H9 (cell line): ENCODE results near the gene HSPA12A. TPM values are rescaled to one million over a fixed set of nuclear protein-coding genes. Genes with fewer than 3 reads are reported as not detected.

Experiments used
- DNase-seq: peaks from one replicate; pipeline ENCODE4 v3.0.0-alpha.2; 2017
- H2AFZ ChIP-seq: one replicate; pipeline ENCODE4 v1.6.1; 2013; ENCODE audit warnings: mild to moderate bottlenecking, low read length, control low read depth, moderate library complexity
- H2AK5ac ChIP-seq: 2 replicates; pipeline ENCODE4 v1.6.1; 2013; ENCODE audit warnings: low read length, control low read depth, mixed read lengths; ENCODE audit not compliant: insufficient read length
- H2BK120ac ChIP-seq: one replicate; pipeline ENCODE4 v1.6.1; 2013; ENCODE audit warnings: low read depth, mild to moderate bottlenecking, low read length, control low read depth, inconsistent platforms; ENCODE audit not compliant: poor library complexity, severe bottlenecking
- H2BK12ac ChIP-seq: 2 replicates; pipeline ENCODE4 v1.6.1; 2013; ENCODE audit warnings: low read length, control low read depth, mixed read lengths, low read depth; ENCODE audit not compliant: insufficient read length
- H2BK15ac ChIP-seq: 2 replicates; pipeline ENCODE4 v1.6.1; 2013; ENCODE audit warnings: low read depth, low read length, control low read depth
- H2BK20ac ChIP-seq: one replicate; pipeline ENCODE4 v1.6.1; 2013; ENCODE audit warnings: low read depth, mild to moderate bottlenecking, low read length, control low read depth, inconsistent platforms; ENCODE audit not compliant: poor library complexity, severe bottlenecking
- H2BK5ac ChIP-seq: 2 replicates; pipeline ENCODE4 v1.6.1; 2013; ENCODE audit warnings: low read length, control low read depth, mixed read lengths; ENCODE audit not compliant: insufficient read length
- H3K14ac ChIP-seq: 2 replicates; pipeline ENCODE4 v1.6.1; 2013; ENCODE audit warnings: low read length, control low read depth; ENCODE audit not compliant: insufficient read depth
- H3K18ac ChIP-seq: 2 replicates; pipeline ENCODE4 v1.6.1; 2013; ENCODE audit warnings: low read depth, mild to moderate bottlenecking, mixed read lengths, low read length, control low read depth; ENCODE audit not compliant: insufficient read length
- H3K23ac ChIP-seq: 2 replicates; pipeline ENCODE4 v1.6.1; 2013; ENCODE audit warnings: low read length, control low read depth, mixed read lengths, low read depth; ENCODE audit not compliant: insufficient read length
- H3K23me2 ChIP-seq: 2 replicates; pipeline ENCODE4 v1.6.1; 2013; ENCODE audit warnings: low read depth, mild to moderate bottlenecking, mixed read lengths, low read length, control low read depth; ENCODE audit not compliant: insufficient read length, poor library complexity, severe bottlenecking
- H3K27ac ChIP-seq: 2 replicates; pipeline ENCODE4 v1.5.1; 2013; ENCODE audit warnings: low read length, control low read depth, mixed read lengths, low read depth; ENCODE audit not compliant: insufficient read length
- H3K27me3 ChIP-seq: 2 replicates; pipeline ENCODE4 v1.6.1; 2013; ENCODE audit warnings: low read length, control low read depth, inconsistent platforms; ENCODE audit not compliant: insufficient read depth
- H3K4ac ChIP-seq: 2 replicates; pipeline ENCODE4 v1.6.1; 2013; ENCODE audit warnings: low read depth, mild to moderate bottlenecking, control low read depth, inconsistent platforms, low read length, moderate library complexity
- H3K4me1 ChIP-seq: 2 replicates; pipeline ENCODE4 v1.6.1; 2013; ENCODE audit warnings: low read length, control low read depth, inconsistent platforms; ENCODE audit not compliant: insufficient read depth
- H3K4me2 ChIP-seq: 2 replicates; pipeline ENCODE4 v1.6.1; 2013; ENCODE audit warnings: low read length, control low read depth, mixed read lengths; ENCODE audit not compliant: insufficient read length, insufficient read depth
- H3K56ac ChIP-seq: 2 replicates; pipeline ENCODE4 v1.6.1; 2013; ENCODE audit warnings: low read depth, mild to moderate bottlenecking, mixed read lengths, low read length, control low read depth; ENCODE audit not compliant: insufficient read length
- H3K79me1 ChIP-seq: 2 replicates; pipeline ENCODE4 v1.6.1; 2013; ENCODE audit warnings: low read depth, mild to moderate bottlenecking, moderate library complexity, low read length, control low read depth, inconsistent platforms; ENCODE audit not compliant: insufficient read depth, poor library complexity, severe bottlenecking
- H3K79me2 ChIP-seq: 2 replicates; pipeline ENCODE4 v1.6.1; 2013; ENCODE audit warnings: low read length, control low read depth, inconsistent platforms; ENCODE audit not compliant: insufficient read depth
- H3K9ac ChIP-seq: 2 replicates; pipeline ENCODE4 v1.6.1; 2013; ENCODE audit warnings: low read length, control low read depth, mixed read lengths; ENCODE audit not compliant: insufficient read length; ENCODE audit errors: extremely low read depth
- H3K9me3 ChIP-seq: one replicate; pipeline ENCODE4 v1.6.1; 2013; ENCODE audit warnings: low read depth, low read length, inconsistent platforms; ENCODE audit not compliant: control insufficient read depth
- H3T11ph ChIP-seq: one replicate; pipeline ENCODE4 v1.6.1; 2013; ENCODE audit warnings: mild to moderate bottlenecking, low read length, control low read depth, inconsistent platforms
- H4K20me1 ChIP-seq: one replicate; pipeline ENCODE4 v1.6.1; 2013; ENCODE audit not compliant: control insufficient read depth, insufficient read length, insufficient read depth
- H4K5ac ChIP-seq: 2 replicates; pipeline ENCODE4 v1.6.1; 2013; ENCODE audit warnings: low read depth, mild to moderate bottlenecking, mixed read lengths, low read length, control low read depth; ENCODE audit not compliant: insufficient read length
- H4K8ac ChIP-seq: replicated peaks from 2 replicates; pipeline ENCODE4 v1.6.1; 2013; ENCODE audit warnings: low read length, control low read depth, mixed read lengths, low read depth; ENCODE audit not compliant: insufficient read length
- H4K91ac ChIP-seq: 2 replicates; pipeline ENCODE4 v1.6.1; 2013; ENCODE audit warnings: low read depth, mild to moderate bottlenecking, moderate library complexity, mixed read lengths, low read length, control low read depth; ENCODE audit not compliant: insufficient read length
- H3K27ac Mint-ChIP-seq, 3 experiments: 2 replicates in 2 of 3; 3 replicates in 1 of 3; pipeline ENCODE4 v1.8.0; 2020 to 2021; ENCODE audit warnings: mixed read lengths in 3 of 3, mild to moderate bottlenecking in 1 of 3, moderate library complexity in 1 of 3
- H3K27me3 Mint-ChIP-seq: 2 replicates; pipeline ENCODE4 v1.8.0; 2021; ENCODE audit warnings: low read depth, mild to moderate bottlenecking, moderate library complexity, mixed read lengths
- H3K36me3 Mint-ChIP-seq, 3 experiments: 2 replicates in 2 of 3; 3 replicates in 1 of 3; pipeline ENCODE4 v1.8.0; 2020 to 2021; ENCODE audit warnings: low read depth in 3 of 3, mixed read lengths in 3 of 3; ENCODE audit not compliant: insufficient read depth in 1 of 3
- H3K4me1 Mint-ChIP-seq, 2 experiments: 2 replicates each; pipeline ENCODE4 v1.8.0; 2020; ENCODE audit warnings: mixed read lengths in 2 of 2
- H3K4me3 Mint-ChIP-seq, 2 experiments: 2 replicates in 1 of 2; 3 replicates in 1 of 2; pipeline ENCODE4 v1.8.0; 2020 to 2021; ENCODE audit warnings: mild to moderate bottlenecking in 2 of 2, mixed read lengths in 2 of 2, moderate library complexity in 1 of 2
- H3K9me3 Mint-ChIP-seq, 2 experiments: 2 replicates in 1 of 2; 3 replicates in 1 of 2; pipeline ENCODE4 v1.8.0; 2020; ENCODE audit warnings: mild to moderate bottlenecking in 2 of 2, mixed read lengths in 2 of 2, moderate library complexity in 1 of 2
- WGBS: extraction: QIAGEN DNeasy Blood & Tissue Kit; methylation state at CpG from one replicate; pipeline ENCODE4 v1.1.7; 2013; ENCODE audit warnings: missing lambda C conversion rate, low lambda C conversion rate, mixed read lengths; ENCODE audit not compliant: insufficient read length; ENCODE audit errors: extremely low coverage; 5-methylcytosine and 5-hydroxymethylcytosine counted together
- total RNA-seq: library from RNA; stranded (reverse); gene quantifications from 2 replicates; pipeline ENCODE4 v1.2.1, GENCODE V29; 2021
- TF ChIP-seq, protein P1 (sequence below): fragments of 200-600 bp; sonication (generic); conservative IDR thresholded peaks from 3 replicates; pipeline ENCODE4 v1.8.0; 2021; ENCODE audit warnings: antibody characterized with exemption, mild to moderate bottlenecking

HSPA12A gene
- total RNA-seq, 1 experiment from 2014 or later = 3.2 TPM

DNA sequence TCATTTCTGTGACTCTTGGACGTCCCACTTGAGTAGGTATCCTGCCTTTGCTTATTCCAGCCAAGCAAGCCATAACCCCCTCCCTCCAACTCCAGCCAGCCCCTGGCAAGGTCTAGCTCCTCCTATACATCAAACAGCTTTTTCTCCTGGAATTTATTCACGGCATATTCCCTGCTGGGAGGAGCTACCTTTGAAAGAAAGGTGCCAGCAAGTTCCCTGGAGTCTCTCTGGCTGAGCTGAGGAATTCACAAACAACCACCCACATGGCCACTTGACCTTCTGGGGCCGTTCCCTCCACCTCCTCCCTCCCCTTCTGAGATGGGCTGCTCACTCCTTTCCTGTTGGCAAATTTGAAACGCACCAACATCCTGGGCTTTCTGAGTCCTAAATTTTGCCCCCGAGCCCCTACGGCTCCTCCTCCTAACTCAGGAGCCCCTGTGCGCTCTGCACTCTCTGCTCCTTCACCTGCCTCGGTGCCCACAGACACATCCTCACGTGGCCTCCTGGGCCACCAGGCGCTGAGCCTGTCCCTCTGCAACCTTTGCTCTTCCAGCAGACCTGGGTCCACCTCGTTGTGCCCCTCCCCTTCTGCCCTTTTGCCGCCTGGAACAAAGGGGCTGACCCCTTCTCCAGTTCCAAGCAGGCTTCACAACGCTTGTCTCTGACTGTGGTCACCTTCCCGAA is 48.0 kb downstream of the HSPA12A start:
- no peak overlapping the region for H4K8ac ChIP-seq
- H3K23ac ChIP-seq = no peak overlapping the region
- H2BK120ac ChIP-seq = no peak overlapping the region
- H2BK20ac ChIP-seq = no peak overlapping the region
- no peak overlapping the region for H4K5ac ChIP-seq
- no peak overlapping the region for H3K27ac ChIP-seq
- H3K79me1 ChIP-seq = no peaks in the 10 kb centered on the region
- H3K27me3 Mint-ChIP-seq = peaks cover 33% of the 10 kb centered on the region
- H3K27me3 ChIP-seq = no peaks in the 10 kb centered on the region
- no peak overlapping the region; the same call in 1 of the 2 replicates for H3K14ac ChIP-seq
- DNase-seq = peak; percentile 64
- H3K79me2 ChIP-seq = no peaks in the 10 kb centered on the region
- no peaks in the 10 kb centered on the region for H3K23me2 ChIP-seq
- H3K27ac Mint-ChIP-seq = peak overlapping the region in 1 of 3 experiments; percentile 92; a peak in 4 of 7 replicates
- H3K56ac ChIP-seq = no peak overlapping the region
- peaks cover 13% of the 10 kb centered on the region for H3K4me1 ChIP-seq
- H2BK15ac ChIP-seq = no peak overlapping the region
- H4K91ac ChIP-seq = no peak overlapping the region
- no peaks in the 10 kb centered on the region for H3K9me3 ChIP-seq
- H2AK5ac ChIP-seq = no peak overlapping the region
- WGBS = no CpG with 5 or more reads among the region's 14 CpGs
- no peak overlapping the region for H3T11ph ChIP-seq
- H3K4me2 ChIP-seq = no peak overlapping the region
- peaks cover 52 to 54% of the 10 kb centered on the region in 2 experiments for H3K4me1 Mint-ChIP-seq
- no peak overlapping the region; a peak in 1 of 5 replicates for H3K4me3 Mint-ChIP-seq
- no peak overlapping the region for H2BK5ac ChIP-seq
- H3K9ac ChIP-seq = no peak overlapping the region
- H3K9me3 Mint-ChIP-seq = peaks cover 0 to 2% of the 10 kb centered on the region in 2 experiments; a peak in 1 of 5 replicates
- no peak overlapping the region for H2BK12ac ChIP-seq
- H3K4ac ChIP-seq = no peak overlapping the region
- H4K20me1 ChIP-seq = no peaks in the 10 kb centered on the region
- no peak overlapping the region for H3K18ac ChIP-seq
- TF ChIP-seq, protein P1, sequence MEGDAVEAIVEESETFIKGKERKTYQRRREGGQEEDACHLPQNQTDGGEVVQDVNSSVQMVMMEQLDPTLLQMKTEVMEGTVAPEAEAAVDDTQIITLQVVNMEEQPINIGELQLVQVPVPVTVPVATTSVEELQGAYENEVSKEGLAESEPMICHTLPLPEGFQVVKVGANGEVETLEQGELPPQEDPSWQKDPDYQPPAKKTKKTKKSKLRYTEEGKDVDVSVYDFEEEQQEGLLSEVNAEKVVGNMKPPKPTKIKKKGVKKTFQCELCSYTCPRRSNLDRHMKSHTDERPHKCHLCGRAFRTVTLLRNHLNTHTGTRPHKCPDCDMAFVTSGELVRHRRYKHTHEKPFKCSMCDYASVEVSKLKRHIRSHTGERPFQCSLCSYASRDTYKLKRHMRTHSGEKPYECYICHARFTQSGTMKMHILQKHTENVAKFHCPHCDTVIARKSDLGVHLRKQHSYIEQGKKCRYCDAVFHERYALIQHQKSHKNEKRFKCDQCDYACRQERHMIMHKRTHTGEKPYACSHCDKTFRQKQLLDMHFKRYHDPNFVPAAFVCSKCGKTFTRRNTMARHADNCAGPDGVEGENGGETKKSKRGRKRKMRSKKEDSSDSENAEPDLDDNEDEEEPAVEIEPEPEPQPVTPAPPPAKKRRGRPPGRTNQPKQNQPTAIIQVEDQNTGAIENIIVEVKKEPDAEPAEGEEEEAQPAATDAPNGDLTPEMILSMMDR = no peak
- no peak overlapping the region for H2AFZ ChIP-seq
- peaks cover 0 to 8% (median 0%) of the 10 kb centered on the region in 3 experiments; a peak in 3 of 7 replicates for H3K36me3 Mint-ChIP-seq
